GM12878 (cell line): ENCODE data around the gene JUND. TPM values are rescaled to one million over a fixed set of nuclear protein-coding genes. Genes with fewer than 3 reads are reported as not detected.
A peak's percentile ranks its signal among the peaks of the same experiment; 100 is the strongest.

Source experiments
- CHD2 ChIP-seq: IDR thresholded peaks from 2 replicates; pipeline ENCODE4 v1.6.1; 2011; ENCODE audit warnings: low read depth, low read length, improper control_type of control experiment, borderline replicate concordance
- DPF2 ChIP-seq: fragments of 450-650 bp; IDR thresholded peaks from 2 replicates; pipeline ENCODE4 v1.6.1; 2017; ENCODE audit warnings: mild to moderate bottlenecking
- FOXK2 ChIP-seq: fragments of 450-650 bp; IDR thresholded peaks from 2 replicates; pipeline ENCODE4 v1.6.1; 2017; ENCODE audit warnings: mild to moderate bottlenecking, moderate library complexity
- HCFC1 ChIP-seq: fragments of 150-350 bp; IDR thresholded peaks from 2 replicates; pipeline ENCODE4 v1.6.1; 2014; ENCODE audit warnings: low read length
- HDAC2 ChIP-seq: fragments of 200-600 bp; sonication (generic); IDR thresholded peaks from 2 replicates; pipeline ENCODE4 v1.6.1; 2017
- LARP7 ChIP-seq: fragments of 450-650 bp; IDR thresholded peaks from 2 replicates; pipeline ENCODE4 v1.6.1; 2017; ENCODE audit warnings: mild to moderate bottlenecking
- MEF2A ChIP-seq: IDR thresholded peaks from 2 replicates; pipeline ENCODE4 v1.6.1; 2011; ENCODE audit warnings: low read depth, mild to moderate bottlenecking, low read length, moderate library complexity; ENCODE audit not compliant: insufficient read depth
- NFIC ChIP-seq: IDR thresholded peaks from 2 replicates; pipeline ENCODE4 v1.6.1; 2012; ENCODE audit warnings: low read depth, mild to moderate bottlenecking, inconsistent platforms, low read length, moderate library complexity
- NR2F1 ChIP-seq: fragments of 450-650 bp; conservative IDR thresholded peaks from 2 replicates; pipeline ENCODE4 v1.6.1; 2017; ENCODE audit warnings: mild to moderate bottlenecking
- PML ChIP-seq: IDR thresholded peaks from 2 replicates; pipeline ENCODE4 v1.6.1; 2012; ENCODE audit warnings: low read length, inconsistent platforms
- POU2F2 ChIP-seq: IDR thresholded peaks from 3 replicates; pipeline ENCODE4 v1.6.1; 2011; ENCODE audit warnings: low read depth, mild to moderate bottlenecking, low read length, borderline replicate concordance
- RAD21 ChIP-seq: IDR thresholded peaks from 2 replicates; pipeline ENCODE4 v1.6.1; 2011; ENCODE audit warnings: mild to moderate bottlenecking, low read depth, low read length, moderate library complexity; ENCODE audit not compliant: insufficient read depth
- RBBP5 ChIP-seq: fragments of 200-600 bp; sonication (generic); conservative IDR thresholded peaks from 2 replicates; pipeline ENCODE4 v1.6.1; 2016
- REST ChIP-seq: IDR thresholded peaks from 2 replicates; pipeline ENCODE4 v1.6.1; 2012; ENCODE audit warnings: mild to moderate bottlenecking, low read depth, low read length
- STAT1 ChIP-seq: fragments of 450-650 bp; conservative IDR thresholded peaks from 2 replicates; pipeline ENCODE4 v1.6.1; 2014; ENCODE audit warnings: antibody characterized with exemption, mild to moderate bottlenecking
- TCF7 ChIP-seq: IDR thresholded peaks from 2 replicates; pipeline ENCODE4 v1.6.1; 2014; ENCODE audit warnings: antibody characterized with exemption, borderline replicate concordance
- ZNF592 ChIP-seq: fragments of 450-650 bp; IDR thresholded peaks from 2 replicates; pipeline ENCODE4 v1.6.1; 2017; ENCODE audit warnings: mild to moderate bottlenecking, moderate library complexity
- ZNF687 ChIP-seq: fragments of 450-650 bp; IDR thresholded peaks from 2 replicates; pipeline ENCODE4 v1.6.1; 2017; ENCODE audit warnings: mild to moderate bottlenecking, moderate library complexity
- polyA plus RNA-seq, 11 experiments: library from polyadenylated mRNA; depleted of rRNA in 4 of 11; unstranded in 6 of 11; stranded (reverse) in 5 of 11; fragments of >200 nt; fragmentation: Nextera tagmentation in 4 of 11; fragmentation: Illumina TruSeq in 1 of 11; extraction: Ambion mirVana in 4 of 11; extraction: Trizol in 1 of 11; gene quantifications; 1 replicate in 1 of 11; 2 replicates in 10 of 11; pipeline versions ENCODE4 v1.2.1 to v1.2.3, GENCODE V29; 2011 to 2016; ENCODE audit warnings: inconsistent platforms in 2 of 11, missing spikeins in 2 of 11, low read depth in 1 of 11
- total RNA-seq, 4 experiments: library from RNA; depleted of rRNA in 3 of 4; stranded (reverse); fragments of >200 nt in 3 of 4; fragmentation: Illumina TruSeq in 1 of 4; extraction: Trizol in 1 of 4; gene quantifications; 2 replicates each; pipeline versions ENCODE4 v1.2.1 to v1.2.3, GENCODE V29; 2013 to 2021

JUND gene
- total and polyA plus RNA-seq, 10 of the 15 experiments (the other 5 are each of a cell fraction or from before 2014, with no cell fraction given), result 7.4 to 164 (median 18.8) TPM

- no peak for TF ChIP-seq REST
- TF ChIP-seq ZNF592, result no peak
- TF ChIP-seq HCFC1, result no peak
- TF ChIP-seq NR2F1, result 0 out of 2 replicates have a peak, but pooled peaks have one; percentile 30
- TF ChIP-seq STAT1, result no peak
- TF ChIP-seq DPF2, result peak; percentile 33
- no peak for TF ChIP-seq MEF2A
- peak; percentile 32; the same call in 1 of the 3 replicates for TF ChIP-seq POU2F2
- TF ChIP-seq HDAC2, result no peak
- no peak for TF ChIP-seq PML
- TF ChIP-seq RAD21, result no peak
- TF ChIP-seq CHD2, result peak; percentile 52; the same call in 1 of the 2 replicates
- TF ChIP-seq ZNF687, result peak; percentile 77; the same call in 1 of the 2 replicates
- TF ChIP-seq TCF7, result no peak
- peak; percentile 80 for TF ChIP-seq LARP7
- TF ChIP-seq FOXK2, result no peak
- TF ChIP-seq RBBP5, result no peak
- no peak for TF ChIP-seq NFIC
Observed at GRCh38 chr19:18280247-18281081, 958 bp downstream of the JUND start (continued).
